Liver (tissue), 9 donors: ENCODE data around the gene TMEM87A. TPM values are rescaled to one million over a fixed set of nuclear protein-coding genes. Genes with fewer than 3 reads are reported as not detected.

Source experiments
- DNase-seq: peaks from one replicate; pipeline ENCODE4 v3.0.0-alpha.2; 2017; ENCODE audit warnings: low spot score
- H3K27ac ChIP-seq, 2 donors: one replicate each; pipeline ENCODE4 v1.7.0; 2013; ENCODE audit warnings: inconsistent platforms in 2 of 2, low read length in 2 of 2, control low read depth in 1 of 2, low read depth in 1 of 2, mild to moderate bottlenecking in 1 of 2
- H3K27me3 ChIP-seq, 4 donors: one replicate each; pipeline versions ENCODE4 v1.6.1 to v1.7.0; 2013; ENCODE audit warnings: low read length in 3 of 4, inconsistent platforms in 1 of 4, mild to moderate bottlenecking in 1 of 4, moderate library complexity in 1 of 4; ENCODE audit not compliant: control insufficient read depth in 4 of 4, insufficient read depth in 4 of 4
- H3K36me3 ChIP-seq, 4 donors: one replicate each; pipeline versions ENCODE4 v1.6.1 to v1.7.0; 2013; ENCODE audit warnings: low read length in 3 of 4, mild to moderate bottlenecking in 3 of 4, low read depth in 1 of 4, moderate library complexity in 1 of 4; ENCODE audit not compliant: control insufficient read depth in 4 of 4, insufficient read depth in 3 of 4
- H3K4me1 ChIP-seq, 4 donors: one replicate each; pipeline versions ENCODE4 v1.6.1 to v1.7.0; 2013; ENCODE audit warnings: low read length in 3 of 4, mild to moderate bottlenecking in 3 of 4, moderate library complexity in 1 of 4; ENCODE audit not compliant: control insufficient read depth in 4 of 4, insufficient read depth in 4 of 4
- H3K4me3 ChIP-seq, 3 donors: one replicate each; pipeline versions ENCODE4 v1.6.1 to v1.7.0; 2013; ENCODE audit warnings: low read length in 3 of 3, control low read depth in 1 of 3, low read depth in 1 of 3, mild to moderate bottlenecking in 1 of 3
- H3K9ac ChIP-seq, 2 donors: one replicate each; pipeline ENCODE4 v1.7.0; 2013; ENCODE audit warnings: low read length in 2 of 2, mild to moderate bottlenecking in 2 of 2, moderate library complexity in 2 of 2, control low read depth in 1 of 2, low read depth in 1 of 2
- H3K9me3 ChIP-seq, 4 donors: one replicate each; pipeline versions ENCODE4 v1.6.1 to v1.7.0; 2013; ENCODE audit warnings: low read length in 3 of 4; ENCODE audit not compliant: control insufficient read depth in 4 of 4
- CTCF ChIP-seq: fragments of 150-350 bp; IDR thresholded peaks from 2 replicates; pipeline ENCODE4 v1.5.1; 2017; ENCODE audit warnings: improper control_type of control experiment, low read depth, low read length; ENCODE audit not compliant: missing input control
- EGR1 ChIP-seq, 2 donors: IDR thresholded peaks; 2 replicates each; pipeline ENCODE4 v1.6.1; 2016 to 2018; ENCODE audit warnings: antibody characterized with exemption in 2 of 2, low read depth in 2 of 2
- FOXA1 ChIP-seq: IDR thresholded peaks from 2 replicates; pipeline ENCODE4 v1.6.1; 2016; ENCODE audit warnings: antibody characterized with exemption
- FOXA2 ChIP-seq: IDR thresholded peaks from 2 replicates; pipeline ENCODE4 v1.6.1; 2016; ENCODE audit warnings: antibody characterized with exemption
- GABPA ChIP-seq, 2 donors: IDR thresholded peaks in 1 of 2; conservative IDR thresholded peaks in 1 of 2; 2 replicates each; pipeline ENCODE4 v1.6.1; 2016; ENCODE audit warnings: antibody characterized with exemption in 2 of 2, mild to moderate bottlenecking in 1 of 2, moderate library complexity in 1 of 2
- HNF4A ChIP-seq, 2 donors: conservative IDR thresholded peaks; 2 replicates each; pipeline ENCODE4 v1.6.1; 2016; ENCODE audit warnings: antibody characterized with exemption in 2 of 2, mild to moderate bottlenecking in 2 of 2
- HNF4G ChIP-seq: IDR thresholded peaks from 2 replicates; pipeline ENCODE4 v1.6.1; 2016; ENCODE audit warnings: antibody characterized with exemption
- JUND ChIP-seq, 2 donors: IDR thresholded peaks; 2 replicates each; pipeline ENCODE4 v1.6.1; 2016; ENCODE audit warnings: antibody characterized with exemption in 2 of 2
- MAX ChIP-seq: IDR thresholded peaks from 2 replicates; pipeline ENCODE4 v1.6.1; 2016; ENCODE audit warnings: antibody characterized with exemption
- NR2F2 ChIP-seq: IDR thresholded peaks from 2 replicates; pipeline ENCODE4 v1.6.1; 2016; ENCODE audit warnings: antibody characterized with exemption
- RAD21 ChIP-seq, 2 donors: IDR thresholded peaks; 2 replicates each; pipeline ENCODE4 v1.6.1; 2016; ENCODE audit warnings: antibody characterized with exemption in 2 of 2, mild to moderate bottlenecking in 2 of 2
- REST ChIP-seq: IDR thresholded peaks from 2 replicates; pipeline ENCODE4 v1.6.1; 2016; ENCODE audit warnings: antibody characterized with exemption, mild to moderate bottlenecking
- RXRA ChIP-seq, 2 donors: IDR thresholded peaks; 2 replicates each; pipeline ENCODE4 v1.6.1; 2017 to 2018; ENCODE audit warnings: antibody characterized with exemption in 2 of 2, mild to moderate bottlenecking in 1 of 2
- SP1 ChIP-seq: IDR thresholded peaks from 2 replicates; pipeline ENCODE4 v1.6.1; 2018; ENCODE audit warnings: antibody characterized with exemption, mild to moderate bottlenecking
- YY1 ChIP-seq: IDR thresholded peaks from 2 replicates; pipeline ENCODE4 v1.6.1; 2016; ENCODE audit warnings: antibody characterized with exemption, mild to moderate bottlenecking
- ZBTB33 ChIP-seq: IDR thresholded peaks from 2 replicates; pipeline ENCODE4 v1.6.1; 2016; ENCODE audit warnings: antibody characterized with exemption
- WGBS: extraction: QIAGEN DNeasy Blood & Tissue Kit; methylation state at CpG from one replicate; pipeline ENCODE4 v1.1.7; 2013; 5-methylcytosine and 5-hydroxymethylcytosine counted together
- polyA plus RNA-seq, 2 donors: library from polyadenylated mRNA; stranded (reverse) in 1 of 2; unstranded in 1 of 2; fragments of 200-250 nt in 1 of 2; fragments of >200 nt in 1 of 2; fragmentation: Nextera tagmentation in 1 of 2; extraction: Ambion mirVana in 1 of 2; gene quantifications; one replicate each; pipeline versions ENCODE4 v1.2.1 to v1.2.3, GENCODE V29; 2013 to 2015
- total RNA-seq, 2 donors: library from RNA; depleted of rRNA; stranded (reverse); fragments of >200 nt; gene quantifications; one replicate each; pipeline ENCODE4 v1.2.3, GENCODE V29; 2014
- TF ChIP-seq, protein P1 (sequence below): IDR thresholded peaks from 2 replicates; pipeline ENCODE4 v1.6.1; 2016; ENCODE audit warnings: antibody characterized with exemption
- donor health status: healthy.
- donor health status: healthy.
- donor health status: healthy.
- donor health status: healthy.
- donor health status: healthy.

The TMEM87A gene
- total and polyA plus RNA-seq, 4 donors, result 9.2 to 27.3 (median 21.8) TPM

DNA sequence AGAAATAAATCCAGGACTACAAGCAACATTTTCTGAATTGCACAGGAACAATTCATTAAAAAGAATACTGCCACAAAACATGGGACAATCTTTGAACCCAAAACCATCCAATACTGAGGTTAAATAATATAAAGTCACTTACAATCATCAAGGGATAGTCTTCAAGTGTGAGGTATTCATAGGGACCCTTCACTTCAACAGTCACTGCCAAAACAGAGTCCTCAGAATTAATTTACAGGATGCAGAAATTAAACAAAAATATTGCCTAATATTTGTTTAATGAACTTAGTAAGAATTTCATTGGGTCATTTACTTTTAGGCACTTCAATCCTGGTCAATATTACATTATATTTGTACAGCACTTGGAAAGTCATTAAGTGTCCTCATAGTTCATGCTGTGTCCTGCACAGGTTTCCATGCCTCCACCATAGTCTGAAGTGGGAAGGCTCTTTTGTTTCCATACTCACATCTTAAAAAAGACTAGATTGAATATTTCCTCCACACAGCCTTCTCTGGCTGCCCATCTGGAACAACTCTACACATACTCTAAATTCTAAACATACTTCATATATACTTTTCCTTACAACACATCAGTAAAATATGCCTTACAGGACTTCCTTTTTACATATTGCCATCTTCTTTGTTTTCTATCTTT is 33.6 kb downstream of the TMEM87A start:
- Histone ChIP-seq H3K36me3 (peaks cover 11 to 47% (median 33%) of the 10 kb centered on the region in 4 donors), H3K4me1 (no peaks in the 10 kb centered on the region), H3K27ac (no peak overlapping the region), H3K4me3 (no peak overlapping the region), H3K27me3 (no peaks in the 10 kb centered on the region), H3K9ac (no peak overlapping the region), H3K9me3 (no peaks in the 10 kb centered on the region)
- DNase-seq, result no peak
- no peak for TF ChIP-seq HNF4A (conservative IDR thresholded peaks at IDR 0.05)
- TF ChIP-seq NR2F2, result no peak
- TF ChIP-seq, protein P1, sequence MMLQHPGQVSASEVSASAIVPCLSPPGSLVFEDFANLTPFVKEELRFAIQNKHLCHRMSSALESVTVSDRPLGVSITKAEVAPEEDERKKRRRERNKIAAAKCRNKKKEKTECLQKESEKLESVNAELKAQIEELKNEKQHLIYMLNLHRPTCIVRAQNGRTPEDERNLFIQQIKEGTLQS, result no peak
- no peak for TF ChIP-seq RAD21 (IDR thresholded peaks at IDR 0.05)
- TF ChIP-seq GABPA (IDR thresholded peaks at IDR 0.05 in 1 of 2, conservative IDR thresholded peaks at IDR 0.05 in 1 of 2), result no peak
- no peak for TF ChIP-seq RXRA (IDR thresholded peaks at IDR 0.05)
- no peak for TF ChIP-seq YY1
- no peak for TF ChIP-seq ZBTB33
- TF ChIP-seq REST, result no peak
- TF ChIP-seq FOXA2, result no peak
- TF ChIP-seq FOXA1, result no peak
- no peak for TF ChIP-seq EGR1 (IDR thresholded peaks at IDR 0.05; ENCODE audit: low read depth in 2 of 2)
- no peak for TF ChIP-seq JUND (IDR thresholded peaks at IDR 0.05)
- no peak for TF ChIP-seq CTCF
- TF ChIP-seq SP1, result no peak

DNA sequence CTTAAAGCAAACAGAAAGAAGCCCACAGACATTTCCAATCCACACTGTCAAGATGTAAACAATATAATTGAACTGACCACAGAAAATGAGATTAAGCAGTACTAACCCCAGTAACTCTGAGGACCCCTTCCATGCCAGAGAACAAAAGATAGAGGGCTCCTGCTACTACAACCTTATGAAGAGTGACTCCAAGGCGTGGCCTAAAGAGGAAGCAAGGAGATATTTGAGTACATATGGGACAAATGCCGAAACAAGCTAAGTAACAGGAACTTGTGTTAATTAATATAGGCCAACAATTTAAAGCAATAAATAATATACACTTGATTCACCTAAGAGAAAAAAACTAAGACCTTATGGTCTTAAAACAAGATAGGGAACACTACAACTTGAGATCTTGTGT is 40.1 kb downstream of the TMEM87A start:
- Histone ChIP-seq H3K36me3 (peaks cover 10 to 56% (median 45%) of the 10 kb centered on the region in 4 donors), H3K27ac (no peak overlapping the region), H3K4me1 (no peaks in the 10 kb centered on the region), H3K9me3 (no peaks in the 10 kb centered on the region), H3K9ac (no peak overlapping the region), H3K4me3 (no peak overlapping the region), H3K27me3 (no peaks in the 10 kb centered on the region)
- 86% methylated on average over 2 of the region's 2 CpGs for WGBS
- DNase-seq, result no peak
- TF ChIP-seq, protein P1, result no peak
- TF ChIP-seq ZBTB33 (no peak), HNF4A (conservative IDR thresholded peaks at IDR 0.05) (no peak), YY1 (no peak), NR2F2 (no peak), FOXA1 (no peak), MAX (no peak), FOXA2 (no peak), EGR1 (IDR thresholded peaks at IDR 0.05; ENCODE audit: low read depth in 2 of 2) (no peak), HNF4G (no peak), REST (no peak), RAD21 (IDR thresholded peaks at IDR 0.05) (no peak), RXRA (IDR thresholded peaks at IDR 0.05) (no peak)
